B cell (primary cell): ENCODE measurements around the gene BCL2. TPM values are rescaled to one million over a fixed set of nuclear protein-coding genes. Genes with fewer than 3 reads are reported as not detected.

ENCODE experiments used
- ATAC-seq: fragments of 200-7000 bp; cut with Tn5 transposase; one replicate; pipeline ENCODE4 v1.10.0; 2021; ENCODE audit warnings: low read depth, mild to moderate bottlenecking, moderate number of reproducible peaks, moderate library complexity
- CTCF ChIA-PET: fragments of 350-600 bp; sonication (Branson Sonifier 250); formaldehyde crosslinking; loops from one replicate; lab custom pipeline; 2021; ENCODE audit warnings: antibody characterized with exemption, inconsistent platforms; lab: Charles Lee
- POLR2A ChIA-PET: fragments of 350-600 bp; sonication (Branson Sonifier 250); formaldehyde crosslinking; loops from one replicate; lab custom pipeline; 2021; ENCODE audit warnings: antibody characterized with exemption; lab: Charles Lee
- DNase-seq: peaks from one replicate; pipeline ENCODE4 v3.0.0; 2013
- H2AFZ ChIP-seq: 2 replicates; pipeline ENCODE4 v1.6.1; 2012; ENCODE audit warnings: mild to moderate bottlenecking, low read depth, low read length; ENCODE audit not compliant: insufficient read depth, poor library complexity, severe bottlenecking
- H3K27ac ChIP-seq, 2 donors: 1 replicate in 1 of 2; 2 replicates in 1 of 2; pipeline ENCODE4 v1.5.1; 2012 to 2013; ENCODE audit warnings: low read length in 2 of 2, mild to moderate bottlenecking in 2 of 2, moderate library complexity in 1 of 2
- H3K27me3 ChIP-seq, 4 experiments: fragments of 200-600 bp in 1 of 4; sonication (generic) in 1 of 4; replicated peaks in 1 of 4; 1 replicate in 2 of 4; 2 replicates in 2 of 4; pipeline versions ENCODE4 v1.6.1 to v1.7.0; 2013 to 2016; ENCODE audit warnings: low read length in 3 of 4, mild to moderate bottlenecking in 2 of 4, mixed read lengths in 1 of 4, moderate library complexity in 1 of 4; ENCODE audit not compliant: insufficient read depth in 4 of 4, control insufficient read depth in 3 of 4; ENCODE audit errors: control extremely low read depth in 1 of 4
- H3K36me3 ChIP-seq, 2 experiments: replicated peaks in 1 of 2; 1 replicate in 1 of 2; 2 replicates in 1 of 2; pipeline versions ENCODE4 v1.6.1 to v1.7.1; 2013; ENCODE audit warnings: low read length in 1 of 2; ENCODE audit not compliant: insufficient read depth in 2 of 2, control insufficient read depth in 1 of 2; ENCODE audit errors: control extremely low read depth in 1 of 2, extremely low read depth in 1 of 2
- H3K4me1 ChIP-seq, 2 donors: fragments of 200-600 bp in 1 of 2; sonication (generic) in 1 of 2; 1 replicate in 1 of 2; 2 replicates in 1 of 2; pipeline versions ENCODE4 v1.5.1 to v1.6.1; 2013 to 2017; ENCODE audit warnings: low read length in 2 of 2; ENCODE audit not compliant: control insufficient read depth in 2 of 2, insufficient read depth in 2 of 2
- H3K4me2 ChIP-seq: replicated peaks from 2 replicates; pipeline ENCODE3; 2012; ENCODE audit warnings: mild to moderate bottlenecking, low read depth, low read length; ENCODE audit not compliant: poor library complexity, severe bottlenecking
- H3K4me3 ChIP-seq, 5 experiments: fragments of 200-600 bp in 1 of 5; sonication (generic) in 1 of 5; 1 replicate in 3 of 5; 2 replicates in 2 of 5; pipeline versions ENCODE4 v1.5.1 to v1.7.0; 2011 to 2016; ENCODE audit warnings: low read length in 4 of 5, mild to moderate bottlenecking in 4 of 5, low read depth in 2 of 5, control low read depth in 1 of 5, moderate library complexity in 1 of 5; ENCODE audit not compliant: insufficient read depth in 1 of 5; ENCODE audit errors: control extremely low read depth in 1 of 5, extremely low read depth in 1 of 5
- H3K79me2 ChIP-seq: fragments of 200-600 bp; sonication (generic); one replicate; pipeline ENCODE4 v1.6.0; 2016; ENCODE audit warnings: low read length; ENCODE audit not compliant: control insufficient read depth, insufficient read depth
- H3K9ac ChIP-seq: fragments of 200-600 bp; sonication (generic); 2 replicates; pipeline ENCODE4 v1.6.1; 2017; ENCODE audit warnings: mild to moderate bottlenecking, low read length, moderate library complexity
- H3K9me3 ChIP-seq, 3 donors: one replicate each; pipeline versions ENCODE4 v1.6.1 to v1.7.1; 2013; ENCODE audit warnings: low read length in 2 of 3; ENCODE audit not compliant: control insufficient read depth in 2 of 3, insufficient read depth in 1 of 3; ENCODE audit errors: control extremely low read depth in 1 of 3
- H4K20me1 ChIP-seq: 2 replicates; pipeline ENCODE4 v1.6.0; 2012; ENCODE audit warnings: mild to moderate bottlenecking, low read length; ENCODE audit not compliant: insufficient read depth, control insufficient read depth, poor library complexity, severe bottlenecking
- H3K27ac Mint-ChIP-seq: one replicate; pipeline ENCODE4 v1.8.0; 2021; ENCODE audit warnings: mixed read lengths
- H3K27me3 Mint-ChIP-seq: one replicate; pipeline ENCODE4 v1.8.0; 2021; ENCODE audit warnings: mixed read lengths
- H3K4me1 Mint-ChIP-seq: one replicate; pipeline ENCODE4 v1.8.0; 2021; ENCODE audit warnings: mixed read lengths
- H3K4me3 Mint-ChIP-seq: one replicate; pipeline ENCODE4 v1.8.0; 2021; ENCODE audit warnings: mixed read lengths
- H3K9me3 Mint-ChIP-seq: one replicate; pipeline ENCODE4 v1.8.0; 2022; ENCODE audit warnings: mixed read lengths; ENCODE audit not compliant: insufficient read depth
- EZH2 ChIP-seq: IDR thresholded peaks from 2 replicates; pipeline ENCODE4 v1.6.1; 2012; ENCODE audit warnings: borderline replicate concordance, low read depth, mild to moderate bottlenecking, moderate library complexity, low read length; ENCODE audit not compliant: insufficient read depth, poor library complexity, severe bottlenecking
- WGBS: methylation state at CpG from one replicate; pipeline ENCODE4 v1.1.5; 2013; ENCODE audit warnings: missing lambda C conversion rate; ENCODE audit not compliant: insufficient coverage; 5-methylcytosine and 5-hydroxymethylcytosine counted together
- intact Hi-C: fragments of 100-400 bp; cut with micrococcal nuclease; formaldehyde crosslinking; loops from one replicate; pipeline ENCODE4 v1.10.0; 2022
- polyA plus RNA-seq: library from polyadenylated mRNA; depleted of rRNA; stranded (reverse); fragments of >200 nt; gene quantifications from 2 replicates; pipeline ENCODE4 v1.2.3, GENCODE V29; 2012
- total RNA-seq, 2 donors: library from RNA; stranded (reverse); fragments of 120-200 nt in 1 of 2; gene quantifications; 1 replicate in 1 of 2; 2 replicates in 1 of 2; pipeline versions ENCODE4 v1.2.3 to v1.2.4, GENCODE V29; 2013 to 2022
- TF ChIP-seq, protein P1 (sequence below): fragments of 200-600 bp; IDR thresholded peaks from one replicate; pipeline ENCODE4 v1.8.0; 2022; ENCODE audit warnings: antibody characterized with exemption, mild to moderate bottlenecking

BCL2 gene
- total and polyA plus RNA-seq, 2 donors (not counting 1 experiment from before 2014, with no cell fraction given), result 27.6 to 144 TPM

DNA sequence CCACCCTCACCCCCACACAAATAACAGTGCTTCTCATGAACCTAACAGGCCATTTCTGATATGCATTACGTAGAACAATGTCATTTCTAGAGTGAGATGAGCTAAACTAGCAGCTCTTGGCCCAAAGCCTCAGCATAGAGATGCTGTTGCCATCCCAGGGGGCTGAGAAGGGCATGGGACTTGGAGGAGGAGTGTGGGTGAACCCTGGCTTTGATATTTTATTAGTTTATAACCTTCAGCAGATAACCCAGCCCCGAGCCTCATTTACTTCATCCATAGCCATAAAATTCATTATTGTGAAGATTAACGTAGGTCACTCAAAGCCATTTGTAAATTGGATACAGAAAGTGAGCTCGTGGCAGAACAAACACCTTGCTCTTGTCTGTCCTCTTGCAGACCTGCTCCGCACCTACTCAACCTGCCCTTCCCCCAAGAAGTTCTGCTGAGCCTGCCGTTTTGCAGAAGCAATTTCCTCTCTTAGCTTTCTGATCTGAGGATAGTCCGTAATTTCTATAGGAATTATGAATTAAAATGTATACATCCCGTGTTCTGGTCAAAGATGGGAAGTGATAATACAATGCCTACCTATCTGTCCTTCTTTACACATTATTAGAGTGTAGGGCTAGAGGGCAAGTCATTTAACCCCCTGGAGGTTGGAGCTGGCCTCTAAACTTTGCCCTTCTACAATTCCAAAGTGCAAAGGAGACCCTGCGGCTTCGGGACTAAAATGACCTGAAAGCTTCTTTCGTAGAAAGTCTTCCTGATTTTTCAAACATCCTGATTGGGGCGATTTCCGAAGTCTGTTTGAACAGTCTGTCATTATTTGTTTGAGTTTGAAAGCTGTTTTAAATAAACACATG is 187.4 kb downstream of the BCL2 start:
- H3K9me3 Mint-ChIP-seq, result no peaks in the 10 kb centered on the region
- DNase-seq (no peak), ATAC-seq (no peak)
- Histone ChIP-seq H3K4me3 (no peak overlapping the region), H4K20me1 (peaks cover 8% of the 10 kb centered on the region), H3K4me2 (no peak overlapping the region), H3K27ac (peak overlapping the region in 1 of 2 donors; percentile 22), H3K9me3 (no peaks in the 10 kb centered on the region), H3K27me3 (no peaks in the 10 kb centered on the region), H3K79me2 (peaks cover 67% of the 10 kb centered on the region), H2AFZ (no peak overlapping the region), H3K36me3 (peaks cover 0 to 10% of the 10 kb centered on the region in 2 experiments), H3K4me1 (peaks cover 4 to 9% of the 10 kb centered on the region in 2 donors), H3K9ac (no peak overlapping the region)
- POLR2A ChIA-PET, result interaction anchor here (1.2 to 2.3 kb wide), 3 partner anchors 182 to 191 kb away, joined by 4 to 19 read pairs (median 10); partner anchors contain the start of gene BCL2
- TF ChIP-seq, protein P1, sequence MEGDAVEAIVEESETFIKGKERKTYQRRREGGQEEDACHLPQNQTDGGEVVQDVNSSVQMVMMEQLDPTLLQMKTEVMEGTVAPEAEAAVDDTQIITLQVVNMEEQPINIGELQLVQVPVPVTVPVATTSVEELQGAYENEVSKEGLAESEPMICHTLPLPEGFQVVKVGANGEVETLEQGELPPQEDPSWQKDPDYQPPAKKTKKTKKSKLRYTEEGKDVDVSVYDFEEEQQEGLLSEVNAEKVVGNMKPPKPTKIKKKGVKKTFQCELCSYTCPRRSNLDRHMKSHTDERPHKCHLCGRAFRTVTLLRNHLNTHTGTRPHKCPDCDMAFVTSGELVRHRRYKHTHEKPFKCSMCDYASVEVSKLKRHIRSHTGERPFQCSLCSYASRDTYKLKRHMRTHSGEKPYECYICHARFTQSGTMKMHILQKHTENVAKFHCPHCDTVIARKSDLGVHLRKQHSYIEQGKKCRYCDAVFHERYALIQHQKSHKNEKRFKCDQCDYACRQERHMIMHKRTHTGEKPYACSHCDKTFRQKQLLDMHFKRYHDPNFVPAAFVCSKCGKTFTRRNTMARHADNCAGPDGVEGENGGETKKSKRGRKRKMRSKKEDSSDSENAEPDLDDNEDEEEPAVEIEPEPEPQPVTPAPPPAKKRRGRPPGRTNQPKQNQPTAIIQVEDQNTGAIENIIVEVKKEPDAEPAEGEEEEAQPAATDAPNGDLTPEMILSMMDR, result no peak
- no peak for TF ChIP-seq EZH2
- WGBS, result 95% methylated on average over 5 of the region's 13 CpGs
- CTCF ChIA-PET, result interaction anchor here (0.6 to 10.4 kb wide), 36 partner anchors 9 to 307 kb away, joined by 3 to 165 read pairs (median 4); partner anchors contain the start of gene BCL2
- peak overlapping the region; percentile 56 for H3K27ac Mint-ChIP-seq
- no peak overlapping the region for H3K4me3 Mint-ChIP-seq
- intact Hi-C loops, result loop anchor here (1.0 to 10.0 kb wide), 6 partner anchors 10 to 191 kb away; no protein-coding TSS in a partner anchor
- no peaks in the 10 kb centered on the region for H3K27me3 Mint-ChIP-seq
- peaks cover 38% of the 10 kb centered on the region for H3K4me1 Mint-ChIP-seq
